GM12873 (cell line): ENCODE data around the gene ME3.

Experiments
- CTCF ChIP-seq: IDR thresholded peaks from 2 replicates; pipeline ENCODE4 v1.5.1; 2012; ENCODE audit warnings: low read depth, mild to moderate bottlenecking, moderate library complexity, low read length, control low read depth; ENCODE audit not compliant: insufficient read depth; ENCODE audit errors: missing control alignments

The ME3 gene

DNA sequence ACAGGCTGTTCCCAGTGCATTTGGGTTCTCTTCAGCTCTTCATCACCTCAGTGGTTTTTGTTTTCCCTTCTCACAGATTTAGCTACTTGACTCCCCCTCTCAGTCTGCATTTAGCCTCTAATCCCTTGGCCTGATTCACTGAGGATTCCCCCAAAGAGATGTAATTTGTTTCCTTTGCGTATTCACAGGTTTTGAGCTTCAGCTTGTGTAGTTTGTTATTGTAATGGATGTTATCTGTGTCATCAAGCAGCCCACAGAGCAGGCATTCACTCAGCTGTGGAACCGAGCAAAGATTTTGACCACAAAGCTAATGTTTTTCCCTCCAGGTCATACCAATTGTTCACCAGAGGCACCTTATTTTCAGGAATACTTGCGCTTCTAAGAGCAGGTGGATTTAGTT, 6.4 kb upstream of the ME3 start:
- no peak for TF ChIP-seq CTCF

- TF ChIP-seq CTCF: no peak
Measured at GRCh38 chr11:86678296-86678695, 5.9 kb upstream of the ME3 start.

DNA sequence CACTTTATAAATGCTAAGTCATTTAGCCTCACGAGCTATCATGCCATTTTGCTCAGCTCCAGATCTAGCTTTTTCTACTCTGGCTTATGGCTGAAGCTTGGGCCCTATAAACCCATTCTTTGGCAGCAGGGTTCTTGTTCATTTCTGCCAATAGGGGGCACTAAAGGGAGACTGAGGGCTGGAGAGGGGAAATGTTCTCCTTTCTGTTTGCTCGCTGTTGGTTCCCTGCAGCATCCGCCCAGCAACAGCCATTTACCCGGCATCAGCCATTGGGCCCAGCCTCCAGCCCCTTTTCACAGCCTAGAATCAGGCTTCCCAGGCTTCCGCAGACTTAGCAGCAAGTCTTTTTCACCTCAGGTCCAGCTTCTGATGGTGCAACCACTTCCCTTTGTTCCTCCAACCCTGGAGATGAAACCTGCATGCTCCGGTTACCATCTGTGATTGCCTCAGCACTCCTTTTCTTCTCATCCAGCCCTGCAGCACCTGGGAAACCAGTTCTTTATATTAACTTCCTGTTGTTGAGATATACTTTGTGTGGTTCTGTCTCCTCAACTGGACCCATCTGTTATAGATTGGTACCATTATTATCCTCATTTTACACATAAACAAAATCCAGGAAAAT, 4.2 kb upstream of the ME3 start:
- TF ChIP-seq CTCF: peak; percentile 58

DNA sequence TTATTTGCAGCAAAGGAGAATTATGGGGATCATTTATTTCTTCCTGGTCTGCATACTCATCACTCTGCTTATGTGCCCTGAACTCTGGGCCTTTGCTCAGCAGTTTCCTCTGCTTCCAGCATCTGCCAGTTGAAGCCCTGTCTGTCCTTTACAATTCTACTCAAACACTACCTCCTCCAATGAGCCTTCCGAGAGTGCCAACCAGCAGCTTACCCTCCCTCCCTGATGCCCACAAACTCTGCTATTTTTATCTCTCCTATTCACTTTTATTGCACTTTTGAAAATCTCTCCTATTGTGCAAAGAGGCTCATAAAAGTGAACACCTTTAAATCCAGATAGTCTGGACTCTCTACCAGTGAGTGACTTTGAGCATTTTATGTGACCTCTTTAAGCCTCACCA, 3.6 kb upstream of the ME3 start:
- no peak for TF ChIP-seq CTCF

DNA sequence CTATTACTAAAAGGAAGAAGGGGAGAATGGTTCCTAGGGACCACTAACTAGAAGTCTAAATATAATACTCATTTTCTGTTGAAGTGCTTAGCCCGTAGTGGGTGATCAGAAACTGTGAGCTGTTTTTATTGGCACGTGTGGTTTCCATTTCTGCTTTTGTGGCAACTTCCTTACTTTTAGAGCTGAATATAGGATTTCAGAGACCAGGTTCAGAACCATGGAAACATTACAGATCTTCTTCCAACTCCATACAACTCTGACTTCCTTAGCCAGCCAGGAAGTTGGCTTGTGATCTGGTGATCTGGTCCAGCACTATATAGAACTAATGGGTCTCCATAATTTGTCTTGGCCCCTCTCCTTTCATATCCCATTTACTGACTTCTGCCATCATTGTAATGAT, 2.6 kb upstream of the ME3 start:
- no peak for TF ChIP-seq CTCF

- TF ChIP-seq CTCF: no peak
Measured at GRCh38 chr11:86673872-86674750, 1.7 kb upstream of the ME3 start.

GRCh38 chr11:86673055-86673843, 833 bp upstream of the ME3 start:
- TF ChIP-seq CTCF: no peak
